Calu3 (cell line): ENCODE data around the gene NRTN. TPM values are rescaled to one million over a fixed set of nuclear protein-coding genes. Genes with fewer than 3 reads are reported as not detected.

Experiments used
- Bru-seq: library from RNA; stranded (reverse); fragments of 400-500 nt; gene quantifications from one replicate; lab custom pipeline; 2021; lab: Mats Ljungman, UMichigan
- BruChase-seq, 2 experiments: library from RNA; stranded (reverse); fragments of 400-500 nt; gene quantifications; one replicate each; lab custom pipeline; 2021; lab: Mats Ljungman, UMichigan
- BruUV-seq: library from RNA; stranded (reverse); fragments of 400-500 nt; replicated peaks from 2 replicates; lab custom pipeline; 2021; lab: Mats Ljungman, UMichigan
- CTCF ChIA-PET: fragments of 300-600 bp; sonication (Branson Sonifier 250); formaldehyde crosslinking; loops from one replicate; lab custom pipeline; 2022; ENCODE audit warnings: antibody characterized with exemption; lab: Charles Lee
- DNase-seq: peaks from one replicate; pipeline ENCODE4 v3.0.0; 2022
- H3K27ac Mint-ChIP-seq: one replicate; pipeline ENCODE4 v1.8.0; 2022; ENCODE audit warnings: mixed read lengths; ENCODE audit not compliant: unreplicated experiment
- H3K27me3 Mint-ChIP-seq: one replicate; pipeline ENCODE4 v1.8.0; 2022; ENCODE audit warnings: mixed read lengths; ENCODE audit not compliant: unreplicated experiment
- H3K36me3 Mint-ChIP-seq: one replicate; pipeline ENCODE4 v1.8.0; 2022; ENCODE audit warnings: mild to moderate bottlenecking, moderate library complexity, mixed read lengths; ENCODE audit not compliant: insufficient read depth, unreplicated experiment
- H3K4me1 Mint-ChIP-seq: one replicate; pipeline ENCODE4 v1.8.0; 2022; ENCODE audit warnings: mild to moderate bottlenecking, low read depth, mixed read lengths; ENCODE audit not compliant: unreplicated experiment
- H3K4me3 Mint-ChIP-seq: one replicate; pipeline ENCODE4 v1.8.0; 2022; ENCODE audit warnings: mild to moderate bottlenecking, low read depth, moderate library complexity, mixed read lengths; ENCODE audit not compliant: unreplicated experiment
- H3K9me3 Mint-ChIP-seq: one replicate; pipeline ENCODE4 v1.8.0; 2022; ENCODE audit warnings: low read depth, mixed read lengths; ENCODE audit not compliant: unreplicated experiment
- intact Hi-C: fragments of 100-400 bp; cut with micrococcal nuclease; formaldehyde crosslinking; loops from one replicate; pipeline ENCODE4 v1.10.0; 2022; ENCODE audit not compliant: unreplicated experiment
- long read RNA-seq: library from polyadenylated mRNA; stranded (forward); transcript quantifications from one replicate; pipeline ENCODE4 v2.0.0, GENCODE V29; 2022
- total RNA-seq: library from RNA; stranded (reverse); gene quantifications from 2 replicates; pipeline ENCODE4 v1.2.3, GENCODE V29; 2022
- TF ChIP-seq, protein P1 (sequence below): fragments of 200-600 bp; IDR thresholded peaks from one replicate; pipeline ENCODE4 v1.8.0; 2022; ENCODE audit warnings: antibody characterized with exemption; ENCODE audit not compliant: unreplicated experiment

The NRTN gene, protein sequence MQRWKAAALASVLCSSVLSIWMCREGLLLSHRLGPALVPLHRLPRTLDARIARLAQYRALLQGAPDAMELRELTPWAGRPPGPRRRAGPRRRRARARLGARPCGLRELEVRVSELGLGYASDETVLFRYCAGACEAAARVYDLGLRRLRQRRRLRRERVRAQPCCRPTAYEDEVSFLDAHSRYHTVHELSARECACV
- total RNA-seq, result 3.9 and 5.4 TPM in 2 replicates
- percentile 11 among the genes with signal in this experiment for Bru-seq, nascent RNA
- BruChase-seq, experiment 1, labeled RNA remaining after a 6-hour chase, result percentile 35 among the genes with signal in this experiment
- percentile 34 among the genes with signal in this experiment for BruChase-seq, experiment 2, labeled RNA remaining after a 2-hour chase
- long read RNA-seq, partial matches to known transcripts, result 0 of 13 reads
- long read RNA-seq, other reads (novel, unspliced or antisense), result 13 of 13 reads

DNA sequence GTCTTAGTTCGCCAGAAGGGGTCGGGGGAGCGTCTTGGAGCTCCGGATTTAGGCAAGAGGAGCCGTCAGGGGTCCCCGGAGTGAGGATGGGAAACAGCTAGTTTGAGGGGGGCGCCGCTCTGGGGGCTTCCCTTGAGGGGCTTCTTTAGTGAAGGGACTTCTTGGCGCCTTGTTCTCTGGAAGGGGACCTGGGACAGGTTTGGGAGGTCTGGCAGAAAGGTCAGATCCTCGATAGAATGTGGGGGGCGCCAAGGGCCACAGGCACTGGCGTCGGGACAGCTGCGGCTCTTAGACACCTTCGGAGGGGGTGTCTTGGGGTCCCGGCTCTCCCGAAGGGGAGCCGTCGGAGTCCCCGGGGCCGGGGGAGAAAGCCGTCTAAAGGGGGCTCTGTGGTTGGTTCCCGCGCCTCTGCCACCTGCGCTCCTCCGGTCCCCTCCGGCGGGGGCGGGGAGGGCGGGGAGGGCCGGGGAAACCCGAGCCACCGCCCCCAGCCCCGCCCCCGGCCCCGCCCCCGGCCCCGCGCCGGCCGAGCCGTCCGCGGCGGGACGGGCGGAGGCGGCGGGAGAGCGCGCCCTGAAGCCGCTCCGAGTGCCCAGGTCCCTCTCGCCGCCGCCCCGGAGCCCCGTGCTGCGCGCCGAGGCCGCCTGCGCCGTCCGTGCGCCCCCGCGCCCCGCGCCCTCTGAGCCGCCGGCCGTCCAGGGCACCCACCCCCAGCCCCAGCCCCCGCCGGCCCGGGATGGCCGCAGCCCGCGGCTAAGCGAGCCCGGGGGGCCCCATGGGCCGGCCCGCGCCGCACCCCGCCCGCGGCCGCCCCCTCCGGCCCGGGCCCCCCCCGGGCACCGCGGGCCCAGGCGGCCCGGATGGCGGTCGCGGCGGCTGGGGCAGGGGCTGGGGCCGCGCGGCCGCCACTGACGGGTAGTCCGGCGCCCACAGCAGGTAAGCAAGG lies at the start of gene NRTN:
Gene NRTN, plus strand, starts transcription at position 552 of the 946 bp plus-strand sequence. CDS start 19,099 bp downstream, outside the sequence.
- no peaks in the 10 kb centered on the region for H3K9me3 Mint-ChIP-seq
- CTCF ChIA-PET, result interaction anchor here (0.5 to 1.7 kb wide), 13 partner anchors 10 to 218 kb away, joined by 3 to 26 read pairs (median 4); partner anchors contain the start of genes FUT3, NDUFA11 and VMAC
- peaks cover 19% of the 10 kb centered on the region for H3K27me3 Mint-ChIP-seq
- no peak within 1 kb of the TSS for H3K27ac Mint-ChIP-seq
- peak; percentile 47 for DNase-seq
- peaks cover 16% of the 10 kb centered on the region for H3K36me3 Mint-ChIP-seq
- intact Hi-C loops, result loop anchor here (5.0 kb wide), 1 partner anchor 88 kb away; no protein-coding TSS in a partner anchor
- H3K4me1 Mint-ChIP-seq, result no peaks in the 10 kb centered on the region
- BruUV-seq, result no TSS peak
- H3K4me3 Mint-ChIP-seq, result peak within 1 kb of the TSS; percentile 69
- TF ChIP-seq, protein P1, sequence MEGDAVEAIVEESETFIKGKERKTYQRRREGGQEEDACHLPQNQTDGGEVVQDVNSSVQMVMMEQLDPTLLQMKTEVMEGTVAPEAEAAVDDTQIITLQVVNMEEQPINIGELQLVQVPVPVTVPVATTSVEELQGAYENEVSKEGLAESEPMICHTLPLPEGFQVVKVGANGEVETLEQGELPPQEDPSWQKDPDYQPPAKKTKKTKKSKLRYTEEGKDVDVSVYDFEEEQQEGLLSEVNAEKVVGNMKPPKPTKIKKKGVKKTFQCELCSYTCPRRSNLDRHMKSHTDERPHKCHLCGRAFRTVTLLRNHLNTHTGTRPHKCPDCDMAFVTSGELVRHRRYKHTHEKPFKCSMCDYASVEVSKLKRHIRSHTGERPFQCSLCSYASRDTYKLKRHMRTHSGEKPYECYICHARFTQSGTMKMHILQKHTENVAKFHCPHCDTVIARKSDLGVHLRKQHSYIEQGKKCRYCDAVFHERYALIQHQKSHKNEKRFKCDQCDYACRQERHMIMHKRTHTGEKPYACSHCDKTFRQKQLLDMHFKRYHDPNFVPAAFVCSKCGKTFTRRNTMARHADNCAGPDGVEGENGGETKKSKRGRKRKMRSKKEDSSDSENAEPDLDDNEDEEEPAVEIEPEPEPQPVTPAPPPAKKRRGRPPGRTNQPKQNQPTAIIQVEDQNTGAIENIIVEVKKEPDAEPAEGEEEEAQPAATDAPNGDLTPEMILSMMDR, result no peak

GRCh38 chr19:5762608-5763217 lies 42.2 kb upstream of the NRTN start:
- CTCF ChIA-PET, result interaction anchor here (0.6 kb wide), 1 partner anchor 41 kb away, joined by 16 read pairs; no protein-coding TSS in a partner anchor
- H3K36me3 Mint-ChIP-seq, result peaks cover under 1% of the 10 kb centered on the region

GRCh38 chr19:5765220-5765619 lies 39.6 kb upstream of the NRTN start:
- BruUV-seq, result no TSS peak
- Mint-ChIP-seq H3K4me3 (no peak overlapping the region), H3K27ac (no peak overlapping the region), H3K9me3 (peaks cover 5% of the 10 kb centered on the region), H3K4me1 (no peaks in the 10 kb centered on the region), H3K36me3 (peaks cover 5% of the 10 kb centered on the region), H3K27me3 (peaks cover 7% of the 10 kb centered on the region)
- TF ChIP-seq, protein P1, result no peak
- intact Hi-C loops, result no loop called here
- CTCF ChIA-PET, result no interaction called here
- no peak for DNase-seq

More at GRCh38 chr19:5762608-5763217, 42.2 kb upstream of the NRTN start:
- Mint-ChIP-seq H3K27ac (no peak overlapping the region), H3K9me3 (peaks cover 5% of the 10 kb centered on the region), H3K4me1 (no peaks in the 10 kb centered on the region), H3K27me3 (peaks cover 11% of the 10 kb centered on the region), H3K4me3 (no peak overlapping the region)
- DNase-seq, result no peak
- intact Hi-C loops, result no loop called here
- no TSS peak for BruUV-seq
- TF ChIP-seq, protein P1, result no peak

GRCh38 chr19:5767949-5768348 lies 36.9 kb upstream of the NRTN start:
- Mint-ChIP-seq H3K27ac (no peak overlapping the region), H3K4me3 (no peak overlapping the region), H3K4me1 (no peaks in the 10 kb centered on the region), H3K27me3 (no peaks in the 10 kb centered on the region), H3K36me3 (peaks cover 5% of the 10 kb centered on the region), H3K9me3 (no peaks in the 10 kb centered on the region)
- BruUV-seq, result no TSS peak
- CTCF ChIA-PET, result no interaction called here
- intact Hi-C loops, result no loop called here
- TF ChIP-seq, protein P1, result no peak
- DNase-seq, result no peak
